Fibroblast of peridontal ligament (primary cell): ENCODE results near the gene CTNNBL1.
"Not testable (repeated sequence)": the region's sequence is repeated elsewhere in the genome, so short reads cannot be mapped to it uniquely, and the experiment has no call there.

ENCODE experiments used
- DNase-seq: peaks from one replicate; pipeline ENCODE4 v3.0.0-alpha.2; 2010; ENCODE audit errors: extremely low read depth

The CTNNBL1 gene

GRCh38 chr20:37677969-37678861 lies 15.6 kb upstream of the CTNNBL1 start:
- DNase-seq: no peak

GRCh38 chr20:37679751-37680150 lies 14.1 kb upstream of the CTNNBL1 start:
- not testable (repeated sequence) for DNase-seq

- peak; percentile 13 for DNase-seq
These were observed 13.4 kb upstream of the CTNNBL1 start for GRCh38 chr20:37680420-37680819.

- DNase-seq: no peak
These were observed 12.3 kb upstream of the CTNNBL1 start for GRCh38 chr20:37681384-37682112.

GRCh38 chr20:37683146-37683545 lies 10.7 kb upstream of the CTNNBL1 start:
- not testable (repeated sequence) for DNase-seq

- peak; percentile 61 for DNase-seq
These were observed 6.9 kb upstream of the CTNNBL1 start for GRCh38 chr20:37686762-37687477.

GRCh38 chr20:37687478-37687805 lies 6.4 kb upstream of the CTNNBL1 start:
- peak; percentile 35 for DNase-seq

GRCh38 chr20:37688093-37688492 lies 5.7 kb upstream of the CTNNBL1 start:
- no peak for DNase-seq

GRCh38 chr20:37690626-37691369 lies 3.0 kb upstream of the CTNNBL1 start:
- no peak for DNase-seq

GRCh38 chr20:37692459-37693166 lies 1.2 kb upstream of the CTNNBL1 start:
- no peak for DNase-seq

GRCh38 chr20:37693242-37693634 lies 592 bp upstream of the CTNNBL1 start:
- DNase-seq: no peak

- no peak for DNase-seq
These were observed 2.0 kb downstream of the CTNNBL1 start for GRCh38 chr20:37695684-37696342.

GRCh38 chr20:37697314-37697713 lies 3.5 kb downstream of the CTNNBL1 start:
- no peak for DNase-seq

GRCh38 chr20:37699202-37699601 lies 5.4 kb downstream of the CTNNBL1 start:
- DNase-seq: no peak

GRCh38 chr20:37700301-37700700 lies 6.5 kb downstream of the CTNNBL1 start:
- no peak for DNase-seq

- DNase-seq: peak; percentile 73
These were observed 7.8 kb downstream of the CTNNBL1 start for GRCh38 chr20:37701676-37702075.

GRCh38 chr20:37702403-37703034 lies 8.7 kb downstream of the CTNNBL1 start:
- no peak for DNase-seq

- DNase-seq: peak; percentile 5
These were observed 9.4 kb downstream of the CTNNBL1 start for GRCh38 chr20:37703035-37703845.

- no peak for DNase-seq
These were observed 11.1 kb downstream of the CTNNBL1 start for GRCh38 chr20:37704955-37705354.
